ENCODE measurements around the gene DIAPH2. TPM values are rescaled to one million over a fixed set of nuclear protein-coding genes. Genes with fewer than 3 reads are reported as not detected.

The DIAPH2 gene
- total and polyA plus RNA-seq, 2 experiments from 2014 or later, result 7.5 to 8.1 TPM

- Histone ChIP-seq H3K9ac (no peak overlapping the region), H3K27me3 (replicated peaks; ENCODE audit: insufficient read depth) (no peaks in the 10 kb centered on the region), H3K9me3 (ENCODE audit: low read depth) (no peaks in the 10 kb centered on the region), H3K4me2 (ENCODE audit: unreplicated experiment) (no peak overlapping the region), H3K27ac (no peak overlapping the region), H3K4me3 (no peak overlapping the region), H3K9me2 (ENCODE audit: insufficient read depth) (no peaks in the 10 kb centered on the region), H3K4me1 (ENCODE audit: insufficient read depth) (no peaks in the 10 kb centered on the region), H4K20me1 (ENCODE audit: insufficient read depth) (no peaks in the 10 kb centered on the region), H3F3A (ENCODE audit: insufficient read depth) (no peaks in the 10 kb centered on the region), H3K36me3 (ENCODE audit: low read depth) (no peaks in the 10 kb centered on the region), H3K79me2 (ENCODE audit: insufficient read depth) (no peaks in the 10 kb centered on the region), H2AFZ (no peak overlapping the region)
- no peak for TF ChIP-seq EZH2 (IDR thresholded peaks at IDR 0.05; ENCODE audit: insufficient read depth, poor library complexity, severe bottlenecking)
- TF ChIP-seq EZH2phosphoT487 (IDR thresholded peaks at IDR 0.05; ENCODE audit: insufficient read depth, low read depth), result no peak
- in situ Hi-C loops (cut with MboI), result no loop called here
- no peak for DNase-seq
- WGBS, 2 experiments (ENCODE audit: low coverage in 1 of 2, low lambda C conversion rate in 2 of 2, missing lambda C conversion rate in 2 of 2), result 94 to 100% methylated on average over 1 of the region's 1 CpG
These were observed 385.7 kb downstream of the DIAPH2 start for GRCh38 chrX:97070346-97070745.

GRCh38 chrX:97074400-97074799 lies 389.8 kb downstream of the DIAPH2 start:
- Histone ChIP-seq H3K4me2 (ENCODE audit: unreplicated experiment) (no peak overlapping the region), H3K9me3 (ENCODE audit: low read depth) (no peaks in the 10 kb centered on the region), H3K9me2 (ENCODE audit: insufficient read depth) (no peaks in the 10 kb centered on the region), H3K4me3 (no peak overlapping the region), H3K27me3 (replicated peaks; ENCODE audit: insufficient read depth) (no peaks in the 10 kb centered on the region), H2AFZ (no peak overlapping the region), H3K27ac (no peak overlapping the region), H3K9ac (no peak overlapping the region), H3K79me2 (ENCODE audit: insufficient read depth) (no peaks in the 10 kb centered on the region), H4K20me1 (ENCODE audit: insufficient read depth) (no peaks in the 10 kb centered on the region), H3K4me1 (ENCODE audit: insufficient read depth) (no peaks in the 10 kb centered on the region), H3K36me3 (ENCODE audit: low read depth) (no peaks in the 10 kb centered on the region), H3F3A (ENCODE audit: insufficient read depth) (no peaks in the 10 kb centered on the region)
- no peak for TF ChIP-seq EZH2phosphoT487 (IDR thresholded peaks at IDR 0.05; ENCODE audit: insufficient read depth, low read depth)
- DNase-seq, result peak; percentile 69
- in situ Hi-C loops (cut with MboI), result no loop called here

GRCh38 chrX:97089116-97089515 lies 404.5 kb downstream of the DIAPH2 start:
- DNase-seq, result no peak
- Histone ChIP-seq H3F3A (ENCODE audit: insufficient read depth) (no peaks in the 10 kb centered on the region), H2AFZ (no peak overlapping the region), H3K27me3 (replicated peaks; ENCODE audit: insufficient read depth) (no peaks in the 10 kb centered on the region), H4K20me1 (ENCODE audit: insufficient read depth) (no peaks in the 10 kb centered on the region), H3K9me2 (ENCODE audit: insufficient read depth) (no peaks in the 10 kb centered on the region), H3K4me1 (ENCODE audit: insufficient read depth) (no peaks in the 10 kb centered on the region), H3K4me3 (no peak overlapping the region), H3K9me3 (ENCODE audit: low read depth) (no peaks in the 10 kb centered on the region), H3K79me2 (ENCODE audit: insufficient read depth) (no peaks in the 10 kb centered on the region), H3K4me2 (ENCODE audit: unreplicated experiment) (no peak overlapping the region), H3K27ac (no peak overlapping the region), H3K36me3 (ENCODE audit: low read depth) (no peaks in the 10 kb centered on the region), H3K9ac (no peak overlapping the region)
- WGBS, 2 experiments (ENCODE audit: low coverage in 1 of 2, low lambda C conversion rate in 2 of 2, missing lambda C conversion rate in 2 of 2), result 100% methylated on average over 1 of the region's 1 CpG
- in situ Hi-C loops (cut with MboI), result no loop called here
- TF ChIP-seq EZH2 (IDR thresholded peaks at IDR 0.05; ENCODE audit: insufficient read depth, poor library complexity, severe bottlenecking) (no peak), EZH2phosphoT487 (IDR thresholded peaks at IDR 0.05; ENCODE audit: insufficient read depth, low read depth) (no peak)

GRCh38 chrX:97096385-97096784 lies 411.7 kb downstream of the DIAPH2 start:
- no peaks in the 10 kb centered on the region for H4K20me1 ChIP-seq (ENCODE audit: insufficient read depth)
- WGBS, 2 experiments (ENCODE audit: low coverage in 1 of 2, low lambda C conversion rate in 2 of 2, missing lambda C conversion rate in 2 of 2), result 0 to 7% methylated on average over 2 of the region's 2 CpGs
- no peaks in the 10 kb centered on the region for H3K36me3 ChIP-seq (ENCODE audit: low read depth)
- no peak overlapping the region for H3K4me3 ChIP-seq
- H3K27me3 ChIP-seq (replicated peaks; ENCODE audit: insufficient read depth), result no peaks in the 10 kb centered on the region
- in situ Hi-C loops (cut with MboI), result no loop called here
- TF ChIP-seq EZH2 (IDR thresholded peaks at IDR 0.05; ENCODE audit: insufficient read depth, poor library complexity, severe bottlenecking), result no peak
- TF ChIP-seq EZH2phosphoT487 (IDR thresholded peaks at IDR 0.05; ENCODE audit: insufficient read depth, low read depth), result no peak
- no peak overlapping the region for H3K4me2 ChIP-seq (ENCODE audit: unreplicated experiment)
- H3K27ac ChIP-seq, result no peak overlapping the region
- no peaks in the 10 kb centered on the region for H3K79me2 ChIP-seq (ENCODE audit: insufficient read depth)
- H2AFZ ChIP-seq, result no peak overlapping the region
- no peaks in the 10 kb centered on the region for H3F3A ChIP-seq (ENCODE audit: insufficient read depth)
- H3K9ac ChIP-seq, result no peak overlapping the region
- no peaks in the 10 kb centered on the region for H3K9me3 ChIP-seq (ENCODE audit: low read depth)
- no peak for DNase-seq
- no peaks in the 10 kb centered on the region for H3K4me1 ChIP-seq (ENCODE audit: insufficient read depth)
- no peaks in the 10 kb centered on the region for H3K9me2 ChIP-seq (ENCODE audit: insufficient read depth)

GRCh38 chrX:97102938-97103337 lies 418.3 kb downstream of the DIAPH2 start:
- no peak overlapping the region for H3K9ac ChIP-seq
- H3K9me3 ChIP-seq (ENCODE audit: low read depth), result no peaks in the 10 kb centered on the region
- H3K4me1 ChIP-seq (ENCODE audit: insufficient read depth), result no peaks in the 10 kb centered on the region
- H3K27ac ChIP-seq, result no peak overlapping the region
- no peaks in the 10 kb centered on the region for H3K36me3 ChIP-seq (ENCODE audit: low read depth)
- H3F3A ChIP-seq (ENCODE audit: insufficient read depth), result no peaks in the 10 kb centered on the region
- in situ Hi-C loops (cut with MboI), result no loop called here
- H4K20me1 ChIP-seq (ENCODE audit: insufficient read depth), result no peaks in the 10 kb centered on the region
- H2AFZ ChIP-seq, result no peak overlapping the region
- no peaks in the 10 kb centered on the region for H3K27me3 ChIP-seq (replicated peaks; ENCODE audit: insufficient read depth)
- no peak overlapping the region for H3K4me2 ChIP-seq (ENCODE audit: unreplicated experiment)
- no peaks in the 10 kb centered on the region for H3K79me2 ChIP-seq (ENCODE audit: insufficient read depth)
- no peaks in the 10 kb centered on the region for H3K9me2 ChIP-seq (ENCODE audit: insufficient read depth)
- no peak for TF ChIP-seq EZH2 (IDR thresholded peaks at IDR 0.05; ENCODE audit: insufficient read depth, poor library complexity, severe bottlenecking)
- no peak for TF ChIP-seq EZH2phosphoT487 (IDR thresholded peaks at IDR 0.05; ENCODE audit: insufficient read depth, low read depth)
- H3K4me3 ChIP-seq, result no peak overlapping the region
- DNase-seq, result no peak

Measured in GM23248 (cell line).